ENCODE data around the gene TBC1D10A.

DNA sequence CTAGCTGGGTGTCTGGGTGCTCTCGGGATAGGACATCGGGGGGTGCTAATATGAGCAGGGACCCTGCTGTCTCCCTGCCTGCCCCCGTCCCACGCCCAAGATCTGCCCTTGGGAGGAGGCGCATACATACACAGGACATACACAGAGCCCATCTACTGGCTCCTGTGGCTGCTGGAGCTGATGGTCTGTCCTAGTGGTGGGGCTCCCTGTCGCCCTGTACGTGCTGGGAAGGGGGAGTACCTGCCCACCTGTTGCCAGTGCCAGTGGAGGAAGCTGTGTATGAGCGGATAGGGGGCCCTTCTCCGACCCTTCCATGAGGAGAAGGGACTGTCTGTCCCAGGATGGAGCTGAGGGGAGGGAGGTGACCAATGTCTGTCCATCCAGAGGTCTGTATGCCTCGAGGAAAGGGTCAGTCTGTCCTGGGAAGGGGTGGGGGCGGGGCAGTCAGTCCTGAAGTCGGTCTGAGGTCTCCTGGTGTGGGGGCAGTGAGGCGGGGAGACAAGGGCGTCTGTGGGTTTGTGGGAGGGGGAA lies 952 bp downstream of the TBC1D10A start:
- TF ChIP-seq POLR2A (IDR thresholded peaks at IDR 0.05) (no peak), POLR2AphosphoS5 (IDR thresholded peaks at IDR 0.05) (no peak)
- TF ChIP-seq, protein P1, sequence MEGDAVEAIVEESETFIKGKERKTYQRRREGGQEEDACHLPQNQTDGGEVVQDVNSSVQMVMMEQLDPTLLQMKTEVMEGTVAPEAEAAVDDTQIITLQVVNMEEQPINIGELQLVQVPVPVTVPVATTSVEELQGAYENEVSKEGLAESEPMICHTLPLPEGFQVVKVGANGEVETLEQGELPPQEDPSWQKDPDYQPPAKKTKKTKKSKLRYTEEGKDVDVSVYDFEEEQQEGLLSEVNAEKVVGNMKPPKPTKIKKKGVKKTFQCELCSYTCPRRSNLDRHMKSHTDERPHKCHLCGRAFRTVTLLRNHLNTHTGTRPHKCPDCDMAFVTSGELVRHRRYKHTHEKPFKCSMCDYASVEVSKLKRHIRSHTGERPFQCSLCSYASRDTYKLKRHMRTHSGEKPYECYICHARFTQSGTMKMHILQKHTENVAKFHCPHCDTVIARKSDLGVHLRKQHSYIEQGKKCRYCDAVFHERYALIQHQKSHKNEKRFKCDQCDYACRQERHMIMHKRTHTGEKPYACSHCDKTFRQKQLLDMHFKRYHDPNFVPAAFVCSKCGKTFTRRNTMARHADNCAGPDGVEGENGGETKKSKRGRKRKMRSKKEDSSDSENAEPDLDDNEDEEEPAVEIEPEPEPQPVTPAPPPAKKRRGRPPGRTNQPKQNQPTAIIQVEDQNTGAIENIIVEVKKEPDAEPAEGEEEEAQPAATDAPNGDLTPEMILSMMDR (IDR thresholded peaks at IDR 0.05) = no peak

Measured in prostate gland (tissue), 2 donors.